HEK293T (cell line): ENCODE measurements around the gene BMF.

Source experiments
- CTCF ChIA-PET: fragments of 350-600 bp; formaldehyde crosslinking; extraction: SDS; loops from one replicate; lab custom pipeline; 2021; ENCODE audit warnings: antibody characterized with exemption, inconsistent platforms; lab: Yijun Ruan, JAX
- POLR2A ChIA-PET: fragments of 350-600 bp; formaldehyde crosslinking; extraction: SDS; loops from one replicate; lab custom pipeline; 2020; ENCODE audit warnings: antibody characterized with exemption, inconsistent platforms; lab: Yijun Ruan, JAX
- DNase-seq: peaks from one replicate; pipeline ENCODE4 v3.0.0; 2012; ENCODE audit warnings: mixed read lengths; ENCODE audit errors: extremely low spot score
- ARNT ChIP-seq: fragments of 450-650 bp; IDR thresholded peaks from 2 replicates; pipeline ENCODE4 v1.6.1; 2017; ENCODE audit warnings: mild to moderate bottlenecking
- BHLHE40 ChIP-seq: fragments of 450-650 bp; IDR thresholded peaks from 2 replicates; pipeline ENCODE4 v1.6.1; 2016; ENCODE audit warnings: mild to moderate bottlenecking, moderate library complexity, borderline replicate concordance
- CTBP1 ChIP-seq: fragments of 450-650 bp; IDR thresholded peaks from 2 replicates; pipeline ENCODE4 v1.6.1; 2016; ENCODE audit warnings: borderline replicate concordance
- ELF4 ChIP-seq: fragments of 450-650 bp; IDR thresholded peaks from 2 replicates; pipeline ENCODE4 v1.6.1; 2017; ENCODE audit warnings: antibody characterized with exemption
- FOXA1 ChIP-seq: fragments of 450-650 bp; IDR thresholded peaks from 2 replicates; pipeline ENCODE4 v1.6.1; 2016; ENCODE audit warnings: mild to moderate bottlenecking
- FOXK2 ChIP-seq: fragments of 450-650 bp; IDR thresholded peaks from 2 replicates; pipeline ENCODE4 v1.6.1; 2016; ENCODE audit warnings: mild to moderate bottlenecking
- FOXM1 ChIP-seq: fragments of 450-650 bp; IDR thresholded peaks from 2 replicates; pipeline ENCODE4 v1.6.1; 2017; ENCODE audit warnings: mild to moderate bottlenecking, borderline replicate concordance
- HDGF ChIP-seq: fragments of 450-650 bp; IDR thresholded peaks from 2 replicates; pipeline ENCODE4 v1.6.1; 2017; ENCODE audit warnings: antibody characterized with exemption, borderline replicate concordance
- L3MBTL2 ChIP-seq: fragments of 450-650 bp; conservative IDR thresholded peaks from 2 replicates; pipeline ENCODE4 v1.6.1; 2016; ENCODE audit warnings: mild to moderate bottlenecking
- LEF1 ChIP-seq: fragments of 450-650 bp; IDR thresholded peaks from 2 replicates; pipeline ENCODE4 v1.6.1; 2017; ENCODE audit warnings: mild to moderate bottlenecking, borderline replicate concordance
- NFRKB ChIP-seq: fragments of 450-650 bp; IDR thresholded peaks from 2 replicates; pipeline ENCODE4 v1.6.1; 2016; ENCODE audit warnings: mild to moderate bottlenecking, moderate library complexity
- PKNOX1 ChIP-seq: fragments of 450-650 bp; IDR thresholded peaks from 2 replicates; pipeline ENCODE4 v1.6.1; 2016
- SP1 ChIP-seq: fragments of 450-650 bp; IDR thresholded peaks from 2 replicates; pipeline ENCODE4 v1.6.1; 2017
- SUZ12 ChIP-seq: fragments of 450-650 bp; IDR thresholded peaks from 2 replicates; pipeline ENCODE4 v1.6.1; 2016; ENCODE audit warnings: mild to moderate bottlenecking
- TARDBP ChIP-seq: fragments of 450-650 bp; IDR thresholded peaks from 2 replicates; pipeline ENCODE4 v1.6.1; 2016
- ZNF384 ChIP-seq: fragments of 450-650 bp; IDR thresholded peaks from 2 replicates; pipeline ENCODE4 v1.6.1; 2016

Gene BMF

GRCh38 chr15:40048926-40049475 is 59.7 kb downstream of the BMF start:
- TF ChIP-seq ELF4, result no peak
- TF ChIP-seq ARNT, result no peak
- TF ChIP-seq HDGF, result no peak
- TF ChIP-seq LEF1, result no peak
- no peak for TF ChIP-seq SUZ12
- TF ChIP-seq L3MBTL2, result no peak
- TF ChIP-seq FOXA1, result no peak
- no peak for TF ChIP-seq SP1
- TF ChIP-seq FOXK2, result no peak
- TF ChIP-seq ZNF384, result no peak
- TF ChIP-seq CTBP1, result no peak
- no peak for TF ChIP-seq FOXM1
- TF ChIP-seq NFRKB, result no peak
- TF ChIP-seq TARDBP, result no peak
- TF ChIP-seq PKNOX1, result no peak
- no peak for TF ChIP-seq BHLHE40
- ChIA-PET CTCF (interaction anchor here (4.1 kb wide), 1 partner anchor 57 kb away, joined by 34 read pairs; no protein-coding TSS in a partner anchor), POLR2A (interaction anchor here (1.4 kb wide), 1 partner anchor 49 kb away, joined by 3 read pairs; no protein-coding TSS in a partner anchor)
- DNase-seq, result no peak

GRCh38 chr15:40048211-40048792 is 60.4 kb downstream of the BMF start:
- ChIA-PET POLR2A (interaction anchor here (1.0 to 1.4 kb wide), 2 partner anchors 48 to 206 kb away, joined by 3 read pairs; no protein-coding TSS in a partner anchor), CTCF (interaction anchor here (1.3 to 4.1 kb wide), 3 partner anchors 57 to 226 kb away, joined by 3 to 34 read pairs (median 7); no protein-coding TSS in a partner anchor)
- TF ChIP-seq ELF4, result no peak
- TF ChIP-seq TARDBP, result no peak
- no peak for TF ChIP-seq FOXK2
- no peak for TF ChIP-seq FOXM1
- no peak for TF ChIP-seq SP1
- no peak for TF ChIP-seq PKNOX1
- no peak for TF ChIP-seq CTBP1
- TF ChIP-seq ZNF384, result no peak
- no peak for TF ChIP-seq LEF1
- TF ChIP-seq HDGF, result no peak
- no peak for TF ChIP-seq BHLHE40
- no peak for TF ChIP-seq FOXA1
- no peak for TF ChIP-seq NFRKB
- TF ChIP-seq SUZ12, result no peak
- TF ChIP-seq L3MBTL2, result no peak
- TF ChIP-seq ARNT, result no peak
- DNase-seq, result no peak

- ChIA-PET POLR2A (interaction anchor here (0.9 to 2.5 kb wide), 7 partner anchors 8 to 207 kb away, joined by 3 to 9 read pairs (median 3); no protein-coding TSS in a partner anchor), CTCF (interaction anchor here (1.3 to 4.1 kb wide), 3 partner anchors 58 to 227 kb away, joined by 3 to 34 read pairs (median 7); no protein-coding TSS in a partner anchor)
These were observed 61.1 kb downstream of the BMF start for GRCh38 chr15:40047415-40048210.

GRCh38 chr15:40046721-40047414 is 61.8 kb downstream of the BMF start:
- ChIA-PET POLR2A (interaction anchor here (0.9 to 2.5 kb wide), 6 partner anchors 9 to 208 kb away, joined by 3 to 9 read pairs (median 4); no protein-coding TSS in a partner anchor), CTCF (interaction anchor here (1.3 to 4.1 kb wide), 3 partner anchors 59 to 227 kb away, joined by 3 to 34 read pairs (median 7); no protein-coding TSS in a partner anchor)
- TF ChIP-seq L3MBTL2 (no peak), FOXM1 (no peak), NFRKB (no peak), ARNT (no peak), SUZ12 (no peak), LEF1 (no peak), FOXA1 (no peak), ELF4 (no peak), HDGF (no peak), SP1 (no peak), CTBP1 (no peak), PKNOX1 (no peak), ZNF384 (no peak), TARDBP (no peak), BHLHE40 (no peak), FOXK2 (no peak)
- no peak for DNase-seq

More at GRCh38 chr15:40047415-40048210, 61.1 kb downstream of the BMF start:
- DNase-seq, result no peak
- TF ChIP-seq ARNT, result no peak
- TF ChIP-seq LEF1, result no peak
- no peak for TF ChIP-seq NFRKB
- TF ChIP-seq FOXM1, result no peak
- TF ChIP-seq ZNF384, result no peak
- TF ChIP-seq CTBP1, result no peak
- TF ChIP-seq TARDBP, result no peak
- no peak for TF ChIP-seq PKNOX1
- no peak for TF ChIP-seq BHLHE40
- no peak for TF ChIP-seq SP1
- TF ChIP-seq FOXK2, result no peak
- TF ChIP-seq ELF4, result no peak
- TF ChIP-seq FOXA1, result no peak
